HepG2 (cell line): ENCODE data around the gene NUP214. TPM values are rescaled to one million over a fixed set of nuclear protein-coding genes. Genes with fewer than 3 reads are reported as not detected.

Experiments used
- BHLHE40 ChIP-seq: IDR thresholded peaks from 2 replicates; pipeline ENCODE4 v1.6.1; 2011; ENCODE audit warnings: low read length, improper control_type of control experiment
- MLLT10 ChIP-seq: sonication (generic); formaldehyde crosslinking; IDR thresholded peaks from 2 replicates; pipeline ENCODE4 v1.4.0; 2020; ENCODE audit warnings: missing genetic modification reagents
- MXI1 ChIP-seq: IDR thresholded peaks from 3 replicates; pipeline ENCODE4 v1.6.1; 2012; ENCODE audit warnings: low read depth, low read length, inconsistent platforms, borderline replicate concordance
- SALL1 ChIP-seq: sonication (generic); formaldehyde crosslinking; IDR thresholded peaks from 2 replicates; pipeline ENCODE4 v1.8.0; 2022; ENCODE audit warnings: mild to moderate bottlenecking, missing genetic modification reagents
- SAP130 ChIP-seq: IDR thresholded peaks from 2 replicates; pipeline ENCODE4 v1.6.1; 2016; ENCODE audit warnings: low read depth
- SOX6 ChIP-seq, 2 experiments: fragments of 450-650 bp in 1 of 2; sonication (generic) in 1 of 2; formaldehyde crosslinking in 1 of 2; IDR thresholded peaks; 2 replicates each; pipeline versions ENCODE4 v1.4.0 to v1.6.1; 2017 to 2020; ENCODE audit warnings: antibody characterized with exemption in 1 of 2, mild to moderate bottlenecking in 1 of 2, missing genetic modification reagents in 1 of 2
- ZBTB42 ChIP-seq: sonication (generic); formaldehyde crosslinking; IDR thresholded peaks from 2 replicates; pipeline ENCODE4 v1.5.0; 2020; ENCODE audit warnings: mild to moderate bottlenecking, missing genetic modification reagents
- ZNF569 ChIP-seq: sonication (generic); formaldehyde crosslinking; IDR thresholded peaks from 2 replicates; pipeline ENCODE4 v1.5.0; 2020; ENCODE audit warnings: mild to moderate bottlenecking, missing genetic modification reagents, moderate library complexity, borderline replicate concordance
- polyA plus RNA-seq, 8 experiments: library from polyadenylated mRNA; depleted of rRNA in 3 of 8; stranded (reverse) in 7 of 8; unstranded in 1 of 8; fragments of >200 nt; fragmentation: Illumina TruSeq in 4 of 8; extraction: Trizol in 4 of 8; gene quantifications; 2 replicates each; pipeline versions ENCODE4 v1.2.1 to v1.2.3, GENCODE V29; 2011 to 2016; ENCODE audit warnings: low read depth in 4 of 8, missing spikeins in 1 of 8, mixed read lengths in 1 of 8; ENCODE audit not compliant: insufficient read depth in 1 of 8
- total RNA-seq, 5 experiments: library from RNA; depleted of rRNA; stranded (reverse); fragments of >200 nt; fragmentation: Illumina TruSeq; extraction: Trizol; gene quantifications; 2 replicates each; pipeline ENCODE4 v1.2.3, GENCODE V29; 2016; ENCODE audit warnings: low read depth in 1 of 5
- TF ChIP-seq, protein P1 (sequence below): sonication (generic); IDR thresholded peaks from 2 replicates; pipeline ENCODE4 v1.6.1; 2016; ENCODE audit warnings: low read depth, borderline replicate concordance
- TF ChIP-seq, protein P2 (sequence below): sonication (generic); formaldehyde crosslinking; IDR thresholded peaks from 2 replicates; pipeline ENCODE4 v1.5.1; 2020; ENCODE audit warnings: mild to moderate bottlenecking, missing genetic modification reagents, moderate library complexity
- TF ChIP-seq, protein P3 (sequence below): IDR thresholded peaks from 2 replicates; pipeline ENCODE4 v1.4.0; 2020; ENCODE audit warnings: mild to moderate bottlenecking, missing genetic modification reagents
- TF ChIP-seq, protein P4 (sequence below): sonication (generic); formaldehyde crosslinking; IDR thresholded peaks from 2 replicates; pipeline ENCODE4 v1.4.0; 2020; ENCODE audit warnings: missing genetic modification reagents

The NUP214 gene
- total and polyA plus RNA-seq, 2 of the 13 experiments (the other 11 are each of a cell fraction or from before 2014, with no cell fraction given): 8.4 to 16.0 TPM

DNA sequence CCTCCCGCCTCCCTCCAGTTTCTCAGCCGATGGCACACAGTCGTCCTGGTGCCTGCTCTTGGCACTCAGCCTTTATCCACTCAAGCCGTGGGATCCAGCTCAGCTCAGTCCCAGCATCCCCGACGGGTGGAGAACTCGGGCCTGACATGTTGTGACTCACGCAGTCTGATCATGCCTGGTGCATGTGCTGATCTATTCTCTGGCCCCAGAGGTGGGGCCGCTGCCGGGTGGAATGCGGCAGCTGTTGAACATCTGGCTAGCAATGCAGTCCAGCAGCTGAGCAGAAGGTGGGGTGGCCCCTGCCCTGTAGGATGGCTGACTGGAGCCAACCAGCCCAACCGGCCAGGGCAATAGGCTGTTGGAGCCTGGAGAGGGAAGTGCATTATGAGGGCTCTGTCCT is 30.8 kb upstream of the NUP214 start (continued):
- TF ChIP-seq SOX6 (IDR thresholded peaks at IDR 0.05): no peak
- peak; percentile 35; the same call in 1 of the 2 replicates for TF ChIP-seq SOX6 (CRISPR knock-in tag; IDR thresholded peaks at IDR 0.05)
- TF ChIP-seq, protein P1, sequence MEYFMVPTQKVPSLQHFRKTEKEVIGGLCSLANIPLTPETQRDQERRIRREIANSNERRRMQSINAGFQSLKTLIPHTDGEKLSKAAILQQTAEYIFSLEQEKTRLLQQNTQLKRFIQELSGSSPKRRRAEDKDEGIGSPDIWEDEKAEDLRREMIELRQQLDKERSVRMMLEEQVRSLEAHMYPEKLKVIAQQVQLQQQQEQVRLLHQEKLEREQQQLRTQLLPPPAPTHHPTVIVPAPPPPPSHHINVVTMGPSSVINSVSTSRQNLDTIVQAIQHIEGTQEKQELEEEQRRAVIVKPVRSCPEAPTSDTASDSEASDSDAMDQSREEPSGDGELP: peak; percentile 75; the same call in 1 of the 2 replicates
- TF ChIP-seq, protein P2, sequence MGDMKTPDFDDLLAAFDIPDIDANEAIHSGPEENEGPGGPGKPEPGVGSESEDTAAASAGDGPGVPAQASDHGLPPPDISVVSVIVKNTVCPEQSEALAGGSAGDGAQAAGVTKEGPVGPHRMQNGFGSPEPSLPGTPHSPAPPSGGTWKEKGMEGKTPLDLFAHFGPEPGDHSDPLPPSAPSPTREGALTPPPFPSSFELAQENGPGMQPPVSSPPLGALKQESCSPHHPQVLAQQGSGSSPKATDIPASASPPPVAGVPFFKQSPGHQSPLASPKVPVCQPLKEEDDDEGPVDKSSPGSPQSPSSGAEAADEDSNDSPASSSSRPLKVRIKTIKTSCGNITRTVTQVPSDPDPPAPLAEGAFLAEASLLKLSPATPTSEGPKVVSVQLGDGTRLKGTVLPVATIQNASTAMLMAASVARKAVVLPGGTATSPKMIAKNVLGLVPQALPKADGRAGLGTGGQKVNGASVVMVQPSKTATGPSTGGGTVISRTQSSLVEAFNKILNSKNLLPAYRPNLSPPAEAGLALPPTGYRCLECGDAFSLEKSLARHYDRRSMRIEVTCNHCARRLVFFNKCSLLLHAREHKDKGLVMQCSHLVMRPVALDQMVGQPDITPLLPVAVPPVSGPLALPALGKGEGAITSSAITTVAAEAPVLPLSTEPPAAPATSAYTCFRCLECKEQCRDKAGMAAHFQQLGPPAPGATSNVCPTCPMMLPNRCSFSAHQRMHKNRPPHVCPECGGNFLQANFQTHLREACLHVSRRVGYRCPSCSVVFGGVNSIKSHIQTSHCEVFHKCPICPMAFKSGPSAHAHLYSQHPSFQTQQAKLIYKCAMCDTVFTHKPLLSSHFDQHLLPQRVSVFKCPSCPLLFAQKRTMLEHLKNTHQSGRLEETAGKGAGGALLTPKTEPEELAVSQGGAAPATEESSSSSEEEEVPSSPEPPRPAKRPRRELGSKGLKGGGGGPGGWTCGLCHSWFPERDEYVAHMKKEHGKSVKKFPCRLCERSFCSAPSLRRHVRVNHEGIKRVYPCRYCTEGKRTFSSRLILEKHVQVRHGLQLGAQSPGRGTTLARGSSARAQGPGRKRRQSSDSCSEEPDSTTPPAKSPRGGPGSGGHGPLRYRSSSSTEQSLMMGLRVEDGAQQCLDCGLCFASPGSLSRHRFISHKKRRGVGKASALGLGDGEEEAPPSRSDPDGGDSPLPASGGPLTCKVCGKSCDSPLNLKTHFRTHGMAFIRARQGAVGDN (CRISPR knock-in tag): peak; percentile 65
- TF ChIP-seq, protein P3, sequence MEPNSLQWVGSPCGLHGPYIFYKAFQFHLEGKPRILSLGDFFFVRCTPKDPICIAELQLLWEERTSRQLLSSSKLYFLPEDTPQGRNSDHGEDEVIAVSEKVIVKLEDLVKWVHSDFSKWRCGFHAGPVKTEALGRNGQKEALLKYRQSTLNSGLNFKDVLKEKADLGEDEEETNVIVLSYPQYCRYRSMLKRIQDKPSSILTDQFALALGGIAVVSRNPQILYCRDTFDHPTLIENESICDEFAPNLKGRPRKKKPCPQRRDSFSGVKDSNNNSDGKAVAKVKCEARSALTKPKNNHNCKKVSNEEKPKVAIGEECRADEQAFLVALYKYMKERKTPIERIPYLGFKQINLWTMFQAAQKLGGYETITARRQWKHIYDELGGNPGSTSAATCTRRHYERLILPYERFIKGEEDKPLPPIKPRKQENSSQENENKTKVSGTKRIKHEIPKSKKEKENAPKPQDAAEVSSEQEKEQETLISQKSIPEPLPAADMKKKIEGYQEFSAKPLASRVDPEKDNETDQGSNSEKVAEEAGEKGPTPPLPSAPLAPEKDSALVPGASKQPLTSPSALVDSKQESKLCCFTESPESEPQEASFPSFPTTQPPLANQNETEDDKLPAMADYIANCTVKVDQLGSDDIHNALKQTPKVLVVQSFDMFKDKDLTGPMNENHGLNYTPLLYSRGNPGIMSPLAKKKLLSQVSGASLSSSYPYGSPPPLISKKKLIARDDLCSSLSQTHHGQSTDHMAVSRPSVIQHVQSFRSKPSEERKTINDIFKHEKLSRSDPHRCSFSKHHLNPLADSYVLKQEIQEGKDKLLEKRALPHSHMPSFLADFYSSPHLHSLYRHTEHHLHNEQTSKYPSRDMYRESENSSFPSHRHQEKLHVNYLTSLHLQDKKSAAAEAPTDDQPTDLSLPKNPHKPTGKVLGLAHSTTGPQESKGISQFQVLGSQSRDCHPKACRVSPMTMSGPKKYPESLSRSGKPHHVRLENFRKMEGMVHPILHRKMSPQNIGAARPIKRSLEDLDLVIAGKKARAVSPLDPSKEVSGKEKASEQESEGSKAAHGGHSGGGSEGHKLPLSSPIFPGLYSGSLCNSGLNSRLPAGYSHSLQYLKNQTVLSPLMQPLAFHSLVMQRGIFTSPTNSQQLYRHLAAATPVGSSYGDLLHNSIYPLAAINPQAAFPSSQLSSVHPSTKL (CRISPR knock-in tag): peak; percentile 27
- TF ChIP-seq ZBTB42 (CRISPR knock-in tag): peak; percentile 99
- peak; percentile 41; the same call in 1 of the 2 replicates for TF ChIP-seq BHLHE40
- TF ChIP-seq, protein P4, sequence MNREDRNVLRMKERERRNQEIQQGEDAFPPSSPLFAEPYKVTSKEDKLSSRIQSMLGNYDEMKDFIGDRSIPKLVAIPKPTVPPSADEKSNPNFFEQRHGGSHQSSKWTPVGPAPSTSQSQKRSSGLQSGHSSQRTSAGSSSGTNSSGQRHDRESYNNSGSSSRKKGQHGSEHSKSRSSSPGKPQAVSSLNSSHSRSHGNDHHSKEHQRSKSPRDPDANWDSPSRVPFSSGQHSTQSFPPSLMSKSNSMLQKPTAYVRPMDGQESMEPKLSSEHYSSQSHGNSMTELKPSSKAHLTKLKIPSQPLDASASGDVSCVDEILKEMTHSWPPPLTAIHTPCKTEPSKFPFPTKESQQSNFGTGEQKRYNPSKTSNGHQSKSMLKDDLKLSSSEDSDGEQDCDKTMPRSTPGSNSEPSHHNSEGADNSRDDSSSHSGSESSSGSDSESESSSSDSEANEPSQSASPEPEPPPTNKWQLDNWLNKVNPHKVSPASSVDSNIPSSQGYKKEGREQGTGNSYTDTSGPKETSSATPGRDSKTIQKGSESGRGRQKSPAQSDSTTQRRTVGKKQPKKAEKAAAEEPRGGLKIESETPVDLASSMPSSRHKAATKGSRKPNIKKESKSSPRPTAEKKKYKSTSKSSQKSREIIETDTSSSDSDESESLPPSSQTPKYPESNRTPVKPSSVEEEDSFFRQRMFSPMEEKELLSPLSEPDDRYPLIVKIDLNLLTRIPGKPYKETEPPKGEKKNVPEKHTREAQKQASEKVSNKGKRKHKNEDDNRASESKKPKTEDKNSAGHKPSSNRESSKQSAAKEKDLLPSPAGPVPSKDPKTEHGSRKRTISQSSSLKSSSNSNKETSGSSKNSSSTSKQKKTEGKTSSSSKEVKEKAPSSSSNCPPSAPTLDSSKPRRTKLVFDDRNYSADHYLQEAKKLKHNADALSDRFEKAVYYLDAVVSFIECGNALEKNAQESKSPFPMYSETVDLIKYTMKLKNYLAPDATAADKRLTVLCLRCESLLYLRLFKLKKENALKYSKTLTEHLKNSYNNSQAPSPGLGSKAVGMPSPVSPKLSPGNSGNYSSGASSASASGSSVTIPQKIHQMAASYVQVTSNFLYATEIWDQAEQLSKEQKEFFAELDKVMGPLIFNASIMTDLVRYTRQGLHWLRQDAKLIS: no peak
- TF ChIP-seq SAP130 (CRISPR knock-in tag): peak; percentile 51; the same call in 1 of the 2 replicates
- TF ChIP-seq ZNF569 (CRISPR knock-in tag): no peak
- no peak for TF ChIP-seq MLLT10 (CRISPR knock-in tag)
- TF ChIP-seq MXI1: 0 out of 3 replicates have a peak, but pooled peaks have one; percentile 17
- TF ChIP-seq SALL1 (CRISPR knock-in tag): peak; percentile 26; the same call in 1 of the 2 replicates
- TF ChIP-seq, all 625 proteins: peak for 17
